Fibroblast of skin of left biceps (primary cell): ENCODE data around the gene FAM169A.
"Not testable (repeated sequence)": the region's sequence is repeated elsewhere in the genome, so short reads cannot be mapped to it uniquely, and the experiment has no call there.

ENCODE experiments used
- DNase-seq, 2 experiments: peaks; one replicate each; pipeline ENCODE4 v3.0.0-alpha.2; 2013; ENCODE audit warnings: low read depth in 2 of 2

FAM169A gene

DNA sequence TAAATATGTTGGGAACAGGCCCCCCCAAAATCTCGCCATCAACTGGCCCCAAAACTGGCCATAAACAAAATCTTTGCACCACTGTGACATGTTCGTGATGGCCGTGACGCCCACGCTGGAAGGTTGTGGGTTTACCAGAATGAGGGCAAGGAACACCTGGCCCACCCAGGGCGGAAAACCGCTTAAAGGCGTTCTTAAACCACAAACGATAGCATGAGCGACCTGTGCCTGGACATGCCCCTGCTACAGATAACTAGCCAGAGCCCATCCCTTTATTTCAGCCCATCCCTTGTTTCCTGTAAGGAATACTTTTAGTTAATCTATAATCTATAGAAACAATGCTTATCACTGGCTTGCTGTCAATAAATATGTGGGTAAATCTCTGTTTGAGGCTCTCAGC is 3.2 kb upstream of the FAM169A start:
- DNase-seq = not testable (repeated sequence)

DNA sequence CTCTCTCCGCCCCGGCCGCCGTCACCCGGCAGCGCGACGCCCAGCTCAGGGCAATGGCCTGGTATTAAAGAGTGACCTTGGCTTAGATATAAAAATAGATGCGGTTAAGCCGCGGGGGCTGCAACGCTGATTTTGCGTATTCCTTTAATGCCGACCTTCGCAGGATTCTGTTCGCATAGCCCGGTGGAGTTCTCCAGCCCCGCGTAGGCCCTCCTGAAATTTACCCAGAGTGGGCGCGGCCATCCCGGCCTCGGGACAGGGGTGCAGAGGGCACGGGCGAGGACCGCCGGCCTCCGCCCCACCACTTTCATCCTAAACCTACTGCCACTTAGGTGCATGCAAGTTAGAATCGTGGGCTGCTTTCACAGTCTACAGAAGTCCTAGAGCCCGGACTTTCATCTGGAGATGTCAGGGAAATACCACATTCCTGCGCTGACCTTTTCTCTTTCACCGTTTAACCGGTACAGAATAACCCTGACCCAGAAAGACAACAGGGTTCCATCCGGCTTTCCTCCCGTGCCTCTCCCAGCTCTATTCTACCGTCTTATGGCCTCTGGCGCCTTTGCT is 492 bp upstream of the FAM169A start:
- no peak for DNase-seq

DNA sequence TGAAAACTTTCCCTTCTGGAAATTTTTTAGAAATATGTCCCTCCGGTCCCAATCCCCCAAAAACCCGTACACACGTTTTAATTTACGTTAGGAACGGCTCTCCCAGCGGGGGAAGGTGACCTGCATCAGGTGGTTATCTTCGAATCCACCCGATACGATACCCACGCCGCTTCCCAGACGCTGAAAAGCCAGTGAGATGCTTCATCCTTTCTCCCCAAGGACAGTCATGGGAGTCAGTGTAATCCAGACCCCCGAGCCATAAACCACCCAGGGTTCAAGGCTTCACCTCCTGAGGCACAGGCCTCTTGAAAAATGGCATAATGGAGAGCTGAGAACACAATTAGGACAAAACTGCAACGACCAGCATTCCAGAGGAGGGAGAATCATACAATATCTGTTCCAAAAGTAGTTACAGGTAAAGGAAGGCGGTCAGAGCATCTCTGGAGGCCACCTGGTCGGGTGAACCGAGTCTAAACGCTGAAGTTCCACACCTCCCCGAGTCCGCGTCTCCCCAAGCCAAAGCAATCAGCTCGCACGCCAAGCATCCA is 857 bp downstream of the FAM169A start:
- no peak for DNase-seq

DNA sequence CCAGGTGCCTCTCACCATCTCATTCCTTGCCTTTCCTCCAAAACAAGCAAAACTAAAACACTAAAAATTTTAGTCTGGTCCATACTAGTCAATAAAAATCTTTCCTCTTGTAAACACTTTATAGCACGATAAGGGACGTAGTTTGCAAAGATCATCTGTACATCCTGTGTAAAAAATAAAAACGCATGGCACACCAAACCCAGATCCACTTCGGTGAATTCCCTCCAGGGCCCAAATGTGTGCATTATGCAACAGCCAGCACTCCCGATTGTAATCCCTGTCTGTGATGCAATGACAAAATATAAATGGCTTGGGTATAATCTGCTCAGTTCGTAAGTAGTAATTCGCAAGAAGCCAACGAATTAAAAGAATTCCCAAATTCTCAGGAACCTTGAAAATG is 1.4 kb downstream of the FAM169A start:
- no peak for DNase-seq

DNA sequence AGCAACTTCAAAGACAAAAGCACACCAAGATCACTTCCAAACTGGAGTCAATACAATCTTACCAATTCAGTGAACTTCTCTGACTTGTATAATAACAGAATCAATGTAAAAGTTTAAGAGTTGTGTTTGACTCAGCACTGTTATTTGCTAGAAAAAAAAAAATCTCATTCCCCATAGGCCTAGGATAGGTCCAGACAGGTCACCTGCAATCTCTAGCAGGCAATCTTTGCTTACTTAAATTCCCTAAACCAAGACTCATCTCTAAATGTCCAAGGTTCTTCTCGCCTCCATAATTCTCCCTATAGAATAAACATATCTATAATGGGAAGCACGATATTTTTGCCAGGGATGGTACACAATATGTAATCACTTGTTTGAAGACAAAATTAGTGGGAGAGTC is 2.5 kb downstream of the FAM169A start:
- no peak for DNase-seq

DNA sequence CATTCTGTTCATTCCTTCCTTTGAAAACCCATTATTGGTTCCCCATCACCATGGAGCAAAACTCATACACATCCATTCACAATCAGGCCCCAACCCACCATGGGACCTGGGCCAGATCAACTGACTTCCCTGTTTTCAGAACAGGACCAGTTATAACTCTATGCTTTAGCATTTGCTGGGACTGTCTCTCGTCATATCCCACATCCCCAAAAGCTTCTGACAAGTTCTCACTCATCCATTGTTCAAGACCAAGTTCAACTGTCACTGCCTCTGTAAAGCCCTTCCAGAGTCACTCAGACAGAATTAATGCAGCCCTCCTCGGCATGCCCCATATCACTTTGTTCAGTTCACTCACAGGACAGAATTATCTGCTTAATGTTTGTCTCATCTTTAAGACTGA is 4.0 kb downstream of the FAM169A start:
- DNase-seq = no peak

DNA sequence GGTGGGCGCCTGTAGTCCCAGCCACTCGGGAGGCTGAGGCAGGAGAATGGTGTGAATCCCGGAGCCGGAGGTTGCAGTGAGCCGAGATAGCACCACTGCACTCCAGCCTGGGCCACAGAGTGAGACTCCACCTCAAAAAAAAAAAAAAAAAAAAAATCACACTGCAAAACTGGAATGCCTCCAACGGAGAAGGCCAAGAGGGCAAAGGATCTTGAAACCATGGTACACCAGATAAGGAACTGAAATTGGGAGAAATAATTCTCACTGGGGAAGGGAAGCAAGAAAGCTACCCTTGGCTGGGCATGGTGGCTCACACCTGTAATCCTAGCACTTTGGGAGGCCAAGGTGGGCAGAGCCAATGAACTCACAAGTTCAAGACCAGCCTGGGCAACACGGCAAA is 9.2 kb downstream of the FAM169A start:
- not testable (repeated sequence) for DNase-seq

DNA sequence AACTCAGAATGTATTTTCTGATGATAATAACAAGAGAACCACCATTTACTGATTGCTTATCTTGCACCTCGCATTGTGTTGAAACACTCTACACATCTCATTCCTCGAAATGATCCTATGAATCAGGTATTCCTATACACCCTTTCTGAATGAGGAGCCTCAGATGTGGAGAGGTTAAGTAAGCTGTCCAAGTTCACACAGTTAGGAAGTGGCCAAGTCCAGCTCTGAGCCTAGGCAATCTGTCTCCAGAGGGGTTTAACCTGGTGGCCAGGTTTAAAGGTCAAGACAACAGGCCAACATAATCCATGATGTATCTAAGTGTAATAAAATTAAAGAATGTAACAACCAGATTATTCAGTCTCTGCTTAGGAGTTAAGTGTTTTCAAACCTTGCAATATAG is 12.9 kb downstream of the FAM169A start:
- DNase-seq = no peak

DNA sequence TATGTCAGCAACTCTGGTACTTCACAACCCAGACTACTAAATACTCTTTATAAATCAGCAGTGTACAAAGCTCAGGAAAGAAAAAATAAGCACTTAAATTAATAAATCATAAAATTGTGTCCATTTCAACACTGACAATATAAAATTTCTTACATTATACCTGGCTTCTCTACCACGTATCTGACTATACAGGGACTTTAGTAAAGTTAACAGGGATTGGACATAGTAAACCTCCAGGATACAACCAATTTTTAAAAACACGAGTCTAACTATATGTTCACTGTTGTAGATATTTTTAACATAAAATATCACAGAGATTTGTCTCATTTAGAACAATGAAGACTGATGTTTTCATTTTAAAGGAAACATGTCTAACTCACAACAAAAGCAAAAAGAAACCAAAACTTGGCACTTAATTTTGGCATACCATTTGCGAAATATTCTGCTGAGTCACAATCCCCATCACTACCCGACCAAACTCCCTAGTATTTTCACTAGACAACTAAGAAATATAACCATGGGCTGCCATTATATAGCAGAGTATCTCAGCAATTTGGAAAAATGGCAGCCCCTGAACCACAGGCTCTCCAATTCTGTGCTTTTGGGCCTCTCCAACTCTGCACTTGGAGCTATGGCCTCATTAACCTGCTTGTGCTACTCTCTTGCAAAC is 14.4 kb downstream of the FAM169A start:
- DNase-seq = no peak

DNA sequence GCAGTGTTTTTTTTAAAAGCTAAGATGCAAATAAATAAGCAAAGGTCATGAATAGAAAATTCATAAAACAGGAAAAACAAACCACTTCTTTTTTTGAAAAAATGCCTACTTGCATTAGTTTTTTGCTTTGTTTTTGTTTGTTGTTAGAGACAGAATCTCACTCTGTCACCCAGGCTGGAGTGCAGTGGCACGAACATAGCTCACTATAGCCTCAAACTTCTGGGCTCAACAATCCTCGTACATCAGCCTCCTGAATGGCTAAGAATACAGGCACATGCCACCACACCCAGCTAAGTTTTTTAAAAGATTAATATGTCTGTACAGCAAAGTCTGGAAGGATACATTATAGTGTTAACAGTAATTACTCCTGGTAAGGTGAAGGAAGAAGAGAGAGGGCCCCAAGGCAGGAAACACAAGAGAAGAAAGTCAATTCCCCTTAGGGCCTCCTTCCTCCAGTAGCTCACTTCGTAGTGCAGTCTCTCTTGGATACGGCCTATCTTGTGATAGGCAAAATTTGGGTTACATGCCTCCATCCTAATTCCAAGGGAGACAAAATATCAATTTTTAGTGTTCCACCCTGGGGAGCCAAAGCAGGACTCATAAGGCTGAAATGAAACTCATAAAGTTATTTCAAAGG is 15.3 kb downstream of the FAM169A start:
- no peak for DNase-seq

DNA sequence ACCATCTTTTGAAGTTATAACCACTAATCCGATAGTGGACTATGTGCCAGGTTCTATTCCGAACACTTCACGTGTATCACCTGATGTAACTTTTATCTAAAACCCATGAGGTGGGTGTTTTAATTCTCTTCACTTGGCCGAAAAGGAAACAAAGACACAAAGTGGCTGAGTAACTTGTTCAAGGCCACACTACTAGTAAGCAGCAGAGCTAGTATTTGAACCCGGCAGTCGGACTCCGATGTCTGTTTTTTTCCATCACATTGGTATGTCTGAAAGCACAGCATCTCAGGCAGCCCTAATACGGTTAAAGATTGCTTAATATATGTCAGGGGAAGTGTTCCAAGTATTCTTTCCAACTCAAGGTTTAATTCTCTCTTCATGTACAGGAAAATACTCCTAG is 16.2 kb downstream of the FAM169A start:
- no peak for DNase-seq

DNA sequence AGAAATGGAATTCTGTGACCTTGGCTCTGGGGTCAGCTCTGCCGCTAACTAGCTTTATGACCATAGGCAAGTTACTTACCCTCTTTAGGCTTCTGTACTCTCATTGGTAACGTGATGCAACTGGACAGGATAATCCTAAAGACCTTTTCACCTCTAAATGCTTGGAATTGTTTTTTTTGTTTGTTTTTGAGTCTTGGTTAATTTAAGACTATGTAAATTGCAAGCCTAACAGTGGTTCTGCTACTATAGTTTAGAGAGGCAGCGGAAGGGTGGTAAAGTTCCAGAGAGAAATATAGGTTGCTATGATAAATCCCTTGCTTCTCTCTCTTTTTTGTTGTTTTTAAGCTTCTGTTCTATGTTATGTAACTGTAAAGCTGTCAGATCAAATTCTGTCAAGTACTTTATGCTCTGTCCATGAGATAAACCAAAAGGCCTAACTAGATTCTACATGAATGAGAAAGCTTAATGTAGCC is 17.6 kb downstream of the FAM169A start:
- no peak for DNase-seq

DNA sequence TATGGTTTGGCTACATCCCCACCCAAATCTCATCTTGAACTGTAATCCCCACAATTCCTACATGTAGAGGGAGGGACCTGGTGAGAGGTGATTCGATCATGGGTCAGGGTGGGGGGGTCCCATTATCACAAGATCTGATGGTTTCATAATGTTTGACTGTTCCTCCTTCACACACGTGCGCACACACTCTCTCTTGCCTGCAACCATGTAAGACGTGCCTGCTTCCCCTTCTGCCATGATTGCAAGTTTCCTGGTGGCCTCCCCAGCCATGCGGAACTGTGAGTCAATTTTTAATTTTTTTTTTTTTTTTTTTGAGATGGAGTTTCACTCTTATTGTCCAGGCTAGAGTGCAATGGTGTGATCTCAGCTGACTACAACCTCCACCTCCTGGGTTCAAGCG is 27.0 kb downstream of the FAM169A start:
- DNase-seq = no peak

DNA sequence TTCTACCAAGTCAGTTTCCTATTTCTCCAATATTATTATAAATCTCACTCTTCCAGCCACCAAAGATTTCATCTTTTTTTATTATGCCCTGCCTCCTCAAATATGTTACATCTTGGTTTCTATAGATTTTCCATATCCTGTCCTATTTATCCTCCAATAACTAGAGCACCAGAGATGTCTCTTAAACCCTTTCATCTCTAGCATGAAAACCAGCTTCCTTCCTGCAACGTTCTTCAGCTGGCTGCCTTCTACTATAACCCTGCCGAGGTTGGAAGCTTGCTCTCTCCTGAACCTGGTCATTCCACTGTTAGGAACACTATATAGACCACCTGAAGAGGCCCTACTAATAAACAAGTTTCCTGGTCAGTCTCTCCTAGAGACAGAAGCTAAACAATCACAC is 27.9 kb downstream of the FAM169A start:
- no peak for DNase-seq

DNA sequence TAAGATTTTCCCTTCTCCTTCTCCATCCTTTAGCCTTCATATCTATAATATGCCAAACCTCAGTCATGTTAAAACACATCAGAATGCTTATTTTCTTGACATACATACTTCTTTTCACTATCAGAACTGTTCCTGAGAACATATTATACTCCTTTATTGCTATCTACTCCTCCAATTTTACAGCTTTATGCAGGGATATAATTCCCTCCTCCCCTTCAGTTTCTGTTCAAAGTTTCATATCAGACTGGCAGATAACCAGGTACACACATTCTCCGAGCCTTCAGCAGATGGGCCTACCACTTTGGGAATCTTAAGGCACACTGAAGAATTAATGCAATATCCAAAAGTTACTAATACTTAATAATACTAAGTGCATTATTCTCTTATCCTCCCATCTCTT is 29.1 kb downstream of the FAM169A start:
- DNase-seq = no peak

DNA sequence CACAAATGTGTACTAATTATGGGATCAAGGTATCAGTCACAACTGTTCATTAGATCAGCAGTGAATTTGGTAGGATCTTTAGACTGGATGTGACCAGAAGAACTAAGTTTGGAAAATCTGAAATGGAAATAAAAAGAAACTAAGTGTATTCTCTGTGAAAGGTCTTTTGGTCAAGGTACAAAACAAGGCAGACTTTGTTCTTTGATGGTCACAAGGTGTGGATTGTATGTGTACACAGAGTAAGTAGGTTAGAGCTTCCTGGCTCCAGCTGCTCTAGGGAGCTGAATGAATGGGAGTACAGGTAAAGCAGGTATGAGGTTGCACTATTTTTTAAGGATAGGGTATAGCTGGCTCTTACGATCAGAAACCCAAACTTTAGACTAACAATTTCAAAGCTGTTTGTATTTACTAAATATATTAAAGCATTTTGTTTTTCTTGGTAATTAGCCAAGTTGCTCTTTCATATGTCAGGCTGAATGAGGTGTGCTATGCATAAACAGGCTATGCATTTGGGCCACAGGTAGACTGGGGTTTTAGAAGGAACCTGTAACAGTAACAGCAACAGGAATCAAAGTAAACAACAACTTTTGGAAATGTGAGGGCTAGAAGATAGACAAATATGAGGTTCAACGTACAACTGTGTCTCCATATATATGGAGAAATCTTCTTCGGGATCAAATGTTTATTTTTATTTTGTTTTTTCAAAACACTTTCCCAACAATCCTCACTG is 32.5 kb downstream of the FAM169A start:
- DNase-seq = no peak

DNA sequence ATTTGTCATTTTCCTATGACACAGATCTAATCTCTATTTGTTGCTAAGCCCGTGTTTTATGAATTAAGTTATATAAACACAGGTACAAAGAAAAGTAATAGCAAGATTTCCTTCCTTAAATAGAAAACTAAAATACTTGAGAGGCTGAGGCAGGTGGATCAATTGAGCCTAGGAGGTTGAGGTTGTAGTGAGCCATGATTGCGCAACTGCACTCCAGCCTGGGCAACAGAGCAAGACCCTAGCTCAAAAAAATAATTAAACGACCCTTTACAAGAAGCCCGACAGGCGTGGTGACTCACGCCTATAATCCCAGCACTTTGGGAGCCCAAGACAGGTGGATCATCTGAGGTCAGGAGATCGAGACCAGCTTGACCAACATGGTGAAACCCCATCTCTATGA is 36.8 kb downstream of the FAM169A start:
- DNase-seq = no peak

DNA sequence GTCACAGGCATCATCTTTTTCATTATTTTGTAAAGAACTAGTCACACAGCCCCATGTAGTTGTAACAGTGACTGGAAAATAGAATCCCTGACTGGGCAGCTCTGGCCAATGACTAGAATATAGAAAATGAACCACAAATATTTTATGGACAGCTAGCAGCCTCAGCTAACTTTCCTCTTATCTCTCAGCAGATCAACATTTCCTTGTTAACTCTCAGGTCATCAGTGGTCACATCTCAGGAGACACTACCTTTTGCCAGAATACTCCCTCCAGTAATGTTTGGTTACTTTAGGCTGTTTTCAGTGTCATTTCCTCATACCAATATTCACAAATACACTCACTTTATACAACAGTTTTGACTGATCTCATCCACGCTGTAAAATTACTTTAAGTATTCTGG is 43.9 kb downstream of the FAM169A start:
- no peak for DNase-seq

DNA sequence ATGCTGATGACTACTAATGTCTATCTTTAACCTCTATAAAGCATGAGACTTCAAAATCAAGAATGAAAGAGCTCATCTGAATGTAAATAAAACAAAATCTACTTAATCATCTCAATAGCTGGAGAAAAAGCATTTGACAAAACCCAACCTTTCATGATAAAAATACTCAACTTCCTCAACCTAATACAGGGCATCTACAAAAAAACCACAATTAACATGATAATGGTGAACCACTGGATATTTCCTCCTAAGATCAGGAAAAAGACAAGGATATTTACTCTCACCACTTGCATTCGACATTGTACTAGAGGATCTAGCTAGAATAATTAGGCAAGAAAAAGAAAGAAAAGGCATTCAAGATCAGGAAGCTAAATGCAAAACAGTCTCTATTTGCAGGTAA is 49.3 kb downstream of the FAM169A start:
- DNase-seq = no peak

DNA sequence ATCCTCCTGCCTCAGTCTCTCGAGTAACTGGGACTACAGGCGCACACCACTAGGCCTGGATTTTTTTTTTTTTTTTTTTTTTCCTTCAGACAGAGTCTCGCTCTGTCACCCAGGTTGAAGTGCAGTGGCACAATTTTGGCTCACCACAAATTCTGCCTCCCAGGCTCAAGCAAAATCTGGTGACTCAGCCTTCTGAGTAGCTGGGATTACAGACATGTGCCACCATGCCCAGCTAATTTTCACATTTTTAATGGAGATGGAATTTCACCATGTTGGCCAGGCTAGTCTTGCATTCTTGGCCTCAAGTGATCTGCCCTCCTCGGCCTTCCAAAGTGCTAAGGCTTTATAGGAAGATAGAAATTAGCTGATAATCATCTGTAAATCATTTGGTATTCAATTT is 55.3 kb downstream of the FAM169A start:
- DNase-seq = no peak

DNA sequence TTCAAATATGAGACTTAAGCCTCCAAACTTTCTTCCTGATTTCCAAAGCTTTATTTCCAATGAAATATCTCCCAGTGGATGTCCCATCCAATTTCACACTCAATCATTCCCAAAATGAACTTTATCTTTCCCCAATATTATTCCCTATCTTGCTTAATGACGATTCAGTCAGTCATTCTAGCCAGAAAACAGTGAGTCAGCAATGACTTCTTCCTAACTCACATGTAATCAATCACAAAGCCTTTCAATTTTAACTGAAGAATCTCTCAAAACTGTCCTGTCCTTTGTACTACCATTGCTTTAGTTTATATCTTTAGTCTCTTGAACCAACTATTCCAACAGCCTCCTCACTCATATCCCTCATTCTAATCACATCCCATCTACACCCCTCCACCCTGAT is 64.2 kb downstream of the FAM169A start:
- peak in 1 of 2 experiments; percentile 4 for DNase-seq

DNA sequence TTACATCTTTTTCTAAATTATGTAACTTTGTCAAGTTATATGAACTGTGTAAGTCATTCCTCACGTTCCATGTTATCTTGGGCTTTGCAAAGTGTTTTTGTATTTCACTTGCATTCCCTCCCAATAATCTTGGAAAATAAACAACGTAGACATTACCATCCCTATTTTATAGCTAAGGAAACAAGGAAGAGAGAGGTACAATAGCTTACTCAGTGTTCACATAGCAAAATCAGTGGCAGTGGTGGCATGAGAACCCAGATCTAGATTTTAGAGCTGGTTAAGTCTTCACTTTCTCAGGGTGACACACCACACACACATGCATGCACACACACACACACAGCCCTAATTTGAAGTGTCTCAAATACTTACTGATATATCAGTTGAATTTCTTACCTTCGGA is 65.0 kb downstream of the FAM169A start:
- DNase-seq = no peak
